NCI-H1694 (cell line): ENCODE measurements around the gene AUP1.
"Not testable (repeated sequence)": the region's sequence is repeated elsewhere in the genome, so short reads cannot be mapped to it uniquely, and the experiment has no call there.

Source experiments
- DNase-seq: peaks from one replicate; lab custom pipeline; 2025; lab: John Stamatoyannopoulos, UW

The AUP1 gene

GRCh38 chr2:74498500-74499266 is 30.8 kb downstream of the AUP1 start:
- no peak for DNase-seq

GRCh38 chr2:74497777-74498499 is 31.6 kb downstream of the AUP1 start:
- DNase-seq: no peak

- DNase-seq: no peak
These were observed 32.3 kb downstream of the AUP1 start for GRCh38 chr2:74496997-74497776.

- no peak for DNase-seq
These were observed 34.1 kb downstream of the AUP1 start for GRCh38 chr2:74495440-74495839.

- DNase-seq: no peak
These were observed 36.0 kb downstream of the AUP1 start for GRCh38 chr2:74493546-74493945.

- no peak for DNase-seq
These were observed 37.6 kb downstream of the AUP1 start for GRCh38 chr2:74491648-74492544.

- DNase-seq: no peak
These were observed 39.6 kb downstream of the AUP1 start for GRCh38 chr2:74489906-74490305.

- no peak for DNase-seq
These were observed 40.6 kb downstream of the AUP1 start for GRCh38 chr2:74488643-74489481.

- DNase-seq: no peak
These were observed 43.4 kb downstream of the AUP1 start for GRCh38 chr2:74486141-74486540.

GRCh38 chr2:74483675-74484164 is 45.8 kb downstream of the AUP1 start:
- DNase-seq: not testable (repeated sequence)

GRCh38 chr2:74482801-74483674 is 46.5 kb downstream of the AUP1 start, which contains the start of the genes CCDC142 and TTC31:
TSS of gene CCDC142 (minus strand) at chr2:74482998. CDS start at chr2:74482837, 161 bp downstream.
TSS of gene TTC31 (plus strand) at chr2:74483081. CDS start at chr2:74483096, 15 bp downstream.
- peak; percentile 96 for DNase-seq

- DNase-seq: no peak
These were observed 47.3 kb downstream of the AUP1 start for GRCh38 chr2:74481961-74482800.

- DNase-seq: no peak
These were observed 48.1 kb downstream of the AUP1 start for GRCh38 chr2:74481431-74481830.
